HEK293T (cell line): Measurements from ENCODE around the gene CASKIN1.

Source experiments
- CTCF ChIA-PET: fragments of 350-600 bp; formaldehyde crosslinking; extraction: SDS; loops from one replicate; lab custom pipeline; 2021; ENCODE audit warnings: antibody characterized with exemption, inconsistent platforms; lab: Yijun Ruan, JAX
- POLR2A ChIA-PET: fragments of 350-600 bp; formaldehyde crosslinking; extraction: SDS; loops from one replicate; lab custom pipeline; 2020; ENCODE audit warnings: antibody characterized with exemption, inconsistent platforms; lab: Yijun Ruan, JAX
- DNase-seq: peaks from one replicate; pipeline ENCODE4 v3.0.0; 2012; ENCODE audit warnings: mixed read lengths; ENCODE audit errors: extremely low spot score
- ARNT ChIP-seq: fragments of 450-650 bp; IDR thresholded peaks from 2 replicates; pipeline ENCODE4 v1.6.1; 2017; ENCODE audit warnings: mild to moderate bottlenecking
- BHLHE40 ChIP-seq: fragments of 450-650 bp; IDR thresholded peaks from 2 replicates; pipeline ENCODE4 v1.6.1; 2016; ENCODE audit warnings: mild to moderate bottlenecking, moderate library complexity, borderline replicate concordance
- CTBP1 ChIP-seq: fragments of 450-650 bp; IDR thresholded peaks from 2 replicates; pipeline ENCODE4 v1.6.1; 2016; ENCODE audit warnings: borderline replicate concordance
- ELF4 ChIP-seq: fragments of 450-650 bp; IDR thresholded peaks from 2 replicates; pipeline ENCODE4 v1.6.1; 2017; ENCODE audit warnings: antibody characterized with exemption
- FOXA1 ChIP-seq: fragments of 450-650 bp; IDR thresholded peaks from 2 replicates; pipeline ENCODE4 v1.6.1; 2016; ENCODE audit warnings: mild to moderate bottlenecking
- FOXK2 ChIP-seq: fragments of 450-650 bp; IDR thresholded peaks from 2 replicates; pipeline ENCODE4 v1.6.1; 2016; ENCODE audit warnings: mild to moderate bottlenecking
- FOXM1 ChIP-seq: fragments of 450-650 bp; IDR thresholded peaks from 2 replicates; pipeline ENCODE4 v1.6.1; 2017; ENCODE audit warnings: mild to moderate bottlenecking, borderline replicate concordance
- HDGF ChIP-seq: fragments of 450-650 bp; IDR thresholded peaks from 2 replicates; pipeline ENCODE4 v1.6.1; 2017; ENCODE audit warnings: antibody characterized with exemption, borderline replicate concordance
- L3MBTL2 ChIP-seq: fragments of 450-650 bp; conservative IDR thresholded peaks from 2 replicates; pipeline ENCODE4 v1.6.1; 2016; ENCODE audit warnings: mild to moderate bottlenecking
- LEF1 ChIP-seq: fragments of 450-650 bp; IDR thresholded peaks from 2 replicates; pipeline ENCODE4 v1.6.1; 2017; ENCODE audit warnings: mild to moderate bottlenecking, borderline replicate concordance
- NFRKB ChIP-seq: fragments of 450-650 bp; IDR thresholded peaks from 2 replicates; pipeline ENCODE4 v1.6.1; 2016; ENCODE audit warnings: mild to moderate bottlenecking, moderate library complexity
- PKNOX1 ChIP-seq: fragments of 450-650 bp; IDR thresholded peaks from 2 replicates; pipeline ENCODE4 v1.6.1; 2016
- SP1 ChIP-seq: fragments of 450-650 bp; IDR thresholded peaks from 2 replicates; pipeline ENCODE4 v1.6.1; 2017
- SUZ12 ChIP-seq: fragments of 450-650 bp; IDR thresholded peaks from 2 replicates; pipeline ENCODE4 v1.6.1; 2016; ENCODE audit warnings: mild to moderate bottlenecking
- TARDBP ChIP-seq: fragments of 450-650 bp; IDR thresholded peaks from 2 replicates; pipeline ENCODE4 v1.6.1; 2016
- ZNF384 ChIP-seq: fragments of 450-650 bp; IDR thresholded peaks from 2 replicates; pipeline ENCODE4 v1.6.1; 2016

CASKIN1 gene

GRCh38 chr16:2163211-2163881 is 33.1 kb downstream of the CASKIN1 start:
- no peak for DNase-seq
- TF ChIP-seq L3MBTL2 (no peak), SP1 (no peak), CTBP1 (no peak), ZNF384 (no peak), FOXA1 (no peak), FOXK2 (no peak), PKNOX1 (no peak), LEF1 (no peak), SUZ12 (no peak), TARDBP (no peak), ARNT (no peak), BHLHE40 (no peak)
- ChIA-PET CTCF (no interaction called here), POLR2A (interaction anchor here (1.1 to 1.3 kb wide), 2 partner anchors 8 to 14 kb away, joined by 3 to 5 read pairs; partner anchors contain the start of gene TRAF7)

DNA sequence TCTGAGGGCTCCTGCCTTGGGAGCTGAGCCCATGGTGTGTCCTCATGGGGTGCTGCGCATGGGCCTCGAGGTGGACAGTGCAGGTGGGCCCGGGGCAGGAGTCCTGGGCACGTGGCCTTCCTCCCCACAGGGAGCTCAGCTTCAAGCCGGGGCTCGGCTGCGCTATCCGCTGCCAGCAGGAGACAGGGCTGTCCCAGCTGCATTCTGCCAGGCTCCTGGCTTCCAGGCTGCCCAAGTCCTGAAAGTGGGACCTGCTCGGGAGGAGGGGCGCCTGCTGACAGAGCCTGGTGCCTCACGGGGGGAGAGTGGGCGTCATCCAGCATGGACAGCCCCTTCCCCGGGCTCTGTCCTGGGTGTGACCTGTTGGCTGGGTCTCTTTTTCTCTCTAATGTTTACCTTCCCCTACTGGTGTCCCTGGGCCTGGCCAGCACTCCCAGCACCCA is 33.7 kb downstream of the CASKIN1 start:
- POLR2A ChIA-PET = interaction anchor here (0.6 to 1.3 kb wide), 3 partner anchors 10 to 23 kb away, joined by 3 to 4 read pairs (median 3); no protein-coding TSS in a partner anchor
- no peak for TF ChIP-seq PKNOX1
- no peak for TF ChIP-seq ELF4
- TF ChIP-seq FOXA1 = no peak
- no peak for TF ChIP-seq ZNF384
- TF ChIP-seq FOXK2 = no peak
- TF ChIP-seq LEF1 = no peak
- TF ChIP-seq BHLHE40 = no peak
- no peak for TF ChIP-seq ARNT
- no peak for TF ChIP-seq SP1
- no peak for TF ChIP-seq FOXM1
- TF ChIP-seq L3MBTL2 = no peak
- no peak for TF ChIP-seq SUZ12
- TF ChIP-seq HDGF = no peak
- TF ChIP-seq TARDBP = no peak
- no peak for TF ChIP-seq CTBP1
- no peak for TF ChIP-seq NFRKB
- CTCF ChIA-PET = no interaction called here
- DNase-seq = no peak

DNA sequence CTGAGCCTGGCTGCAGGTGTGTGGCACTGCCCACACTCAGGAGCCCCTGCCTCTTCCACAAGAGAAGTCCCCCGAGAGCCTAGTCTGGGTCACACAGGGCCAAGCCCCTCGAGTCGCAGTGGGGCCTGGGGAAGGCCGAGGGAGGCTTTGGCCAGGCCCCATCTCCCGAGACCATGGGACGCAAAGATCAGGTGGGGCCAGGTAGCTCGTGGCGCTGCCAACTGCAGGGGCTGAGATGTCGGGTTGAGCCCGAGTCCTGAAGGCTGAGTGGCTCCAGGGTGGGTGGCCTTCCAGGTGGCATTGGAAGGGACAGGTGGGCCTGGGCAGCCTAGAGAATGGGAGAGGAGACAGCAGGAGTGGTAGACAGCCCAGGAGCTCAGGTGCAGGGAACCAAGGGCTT is 34.5 kb downstream of the CASKIN1 start:
- POLR2A ChIA-PET = interaction anchor here (0.6 to 1.3 kb wide), 3 partner anchors 9 to 24 kb away, joined by 3 to 4 read pairs (median 3); no protein-coding TSS in a partner anchor

GRCh38 chr16:2160915-2161551 is 35.4 kb downstream of the CASKIN1 start:
- ChIA-PET POLR2A (no interaction called here), CTCF (no interaction called here)
- TF ChIP-seq ZNF384 = no peak
- no peak for TF ChIP-seq BHLHE40
- DNase-seq = no peak

More for the DNA sequence above, 34.5 kb downstream of the CASKIN1 start:
- no peak for DNase-seq
- CTCF ChIA-PET = no interaction called here
- TF ChIP-seq PKNOX1 (no peak), FOXM1 (no peak), LEF1 (no peak), ZNF384 (no peak)

GRCh38 chr16:2159175-2159838 is 37.1 kb downstream of the CASKIN1 start:
- no peak for TF ChIP-seq LEF1
- no peak for TF ChIP-seq FOXK2
- no peak for TF ChIP-seq FOXA1
- no peak for TF ChIP-seq CTBP1
- no peak for TF ChIP-seq FOXM1
- TF ChIP-seq NFRKB = no peak
- TF ChIP-seq ARNT = no peak
- no peak for TF ChIP-seq HDGF
- TF ChIP-seq PKNOX1 = no peak
- no peak for TF ChIP-seq L3MBTL2
- no peak for TF ChIP-seq BHLHE40
- no peak for TF ChIP-seq ZNF384
- TF ChIP-seq SUZ12 = no peak
- no peak for TF ChIP-seq SP1
- TF ChIP-seq TARDBP = no peak
- no peak for TF ChIP-seq ELF4
- CTCF ChIA-PET = interaction anchor here (0.7 kb wide), 1 partner anchor 133 kb away, joined by 3 read pairs; the partner anchor contains the start of gene NHERF2
- no peak for DNase-seq
- POLR2A ChIA-PET = interaction anchor here (0.9 kb wide), 1 partner anchor 9 kb away, joined by 3 read pairs; no protein-coding TSS in a partner anchor
